Measurements from ENCODE around the gene ZNF629.

The ZNF629 gene

GRCh38 chr16:30771726-30772125 is 15.3 kb downstream of the ZNF629 start:
- DNase-seq (ENCODE audit: low read depth): no peak
- no peak for TF ChIP-seq CTCF (conservative IDR thresholded peaks at IDR 0.05; ENCODE audit: low read length)
- H3K4me3 ChIP-seq (ENCODE audit: low read length): no peak overlapping the region

- no peak for TF ChIP-seq CTCF (conservative IDR thresholded peaks at IDR 0.05; ENCODE audit: low read length)
- DNase-seq (ENCODE audit: low read depth): no peak
- no peak overlapping the region for H3K4me3 ChIP-seq (ENCODE audit: low read length)
Observed at GRCh38 chr16:30769379-30770089, 17.5 kb downstream of the ZNF629 start.

DNA sequence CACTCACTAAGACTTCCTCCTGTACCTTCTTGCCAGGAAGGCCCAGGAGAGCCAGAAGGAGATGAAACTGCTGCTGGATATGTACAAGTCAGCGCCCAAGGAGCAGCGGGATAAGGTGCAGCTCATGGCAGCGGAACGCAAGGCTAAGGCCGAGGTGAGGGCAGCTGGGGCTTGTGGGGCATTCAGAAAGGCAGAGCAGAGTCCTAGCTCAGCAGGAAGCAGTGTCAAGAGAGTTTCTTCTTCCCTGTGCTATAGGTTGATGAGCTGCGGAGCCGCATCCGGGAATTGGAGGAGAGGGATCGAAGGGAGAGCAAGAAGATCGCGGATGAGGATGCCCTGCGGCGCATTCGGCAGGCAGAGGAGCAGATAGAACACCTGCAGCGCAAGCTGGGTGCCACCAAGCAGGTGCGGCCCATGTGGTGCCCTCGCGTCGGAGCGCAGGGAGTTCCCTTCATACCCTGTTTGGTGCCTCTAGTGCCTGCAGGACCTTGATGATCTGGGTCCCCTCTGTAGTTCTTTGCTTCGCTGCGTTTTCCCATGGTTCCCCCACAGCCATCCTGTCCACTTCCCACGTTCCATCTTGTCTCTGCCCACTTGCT is 18.3 kb downstream of the ZNF629 start:
- H3K4me3 ChIP-seq (ENCODE audit: low read length): no peak overlapping the region
- TF ChIP-seq CTCF (conservative IDR thresholded peaks at IDR 0.05; ENCODE audit: low read length): no peak
- DNase-seq (ENCODE audit: low read depth): no peak

DNA sequence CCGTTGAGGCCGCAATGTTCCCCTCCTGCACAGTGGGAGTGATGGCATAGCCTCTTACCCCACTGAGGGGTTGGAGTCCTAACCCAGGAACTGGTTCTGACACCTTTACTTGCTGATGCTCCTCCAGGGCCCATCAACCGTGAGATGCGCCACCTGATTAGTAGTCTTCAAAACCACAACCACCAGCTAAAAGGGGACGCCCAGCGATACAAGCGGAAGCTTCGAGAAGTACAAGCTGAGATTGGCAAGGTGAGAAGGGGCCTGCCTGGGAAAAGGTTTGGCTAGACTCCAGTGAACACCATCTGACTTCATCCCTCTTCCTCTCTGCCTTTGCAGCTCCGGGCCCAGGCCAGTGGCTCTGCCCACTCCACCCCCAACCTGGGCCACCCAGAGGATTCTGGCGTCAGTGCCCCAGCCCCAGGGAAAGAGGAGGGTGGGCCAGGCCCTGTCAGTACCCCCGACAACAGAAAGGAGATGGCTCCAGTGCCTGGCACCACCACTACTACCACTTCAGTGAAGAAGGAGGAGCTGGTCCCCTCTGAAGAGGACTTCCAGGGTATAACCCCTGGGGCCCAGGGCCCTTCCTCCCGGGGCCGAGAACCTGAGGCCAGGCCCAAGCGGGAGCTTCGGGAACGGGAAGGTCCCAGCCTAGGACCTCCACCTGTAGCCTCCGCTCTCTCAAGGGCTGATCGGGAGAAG is 19.1 kb downstream of the ZNF629 start:
- H3K4me3 ChIP-seq (ENCODE audit: low read length): no peak overlapping the region
- DNase-seq (ENCODE audit: low read depth): no peak
- no peak for TF ChIP-seq CTCF (conservative IDR thresholded peaks at IDR 0.05; ENCODE audit: low read length)

DNA sequence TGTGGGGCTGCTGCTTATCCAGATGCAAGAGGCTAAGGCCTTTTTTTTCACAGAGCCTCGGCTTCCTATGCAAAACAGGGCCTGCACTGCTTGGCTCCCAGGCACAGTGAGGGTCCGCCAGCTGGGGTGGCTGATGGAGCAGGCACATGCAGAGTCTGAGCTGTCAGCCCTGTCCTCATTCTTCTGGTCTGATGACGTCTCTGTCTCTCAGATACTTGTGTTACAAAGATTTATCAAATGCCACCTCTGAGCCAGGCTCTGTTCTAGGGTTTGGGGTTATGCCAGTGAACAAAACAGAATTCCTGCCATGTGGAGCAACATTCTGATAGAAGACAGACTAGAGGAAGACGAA is 20.1 kb downstream of the ZNF629 start:
- DNase-seq (ENCODE audit: low read depth): no peak
- no peak overlapping the region for H3K4me3 ChIP-seq (ENCODE audit: low read length)
- TF ChIP-seq CTCF (conservative IDR thresholded peaks at IDR 0.05; ENCODE audit: low read length): no peak

DNA sequence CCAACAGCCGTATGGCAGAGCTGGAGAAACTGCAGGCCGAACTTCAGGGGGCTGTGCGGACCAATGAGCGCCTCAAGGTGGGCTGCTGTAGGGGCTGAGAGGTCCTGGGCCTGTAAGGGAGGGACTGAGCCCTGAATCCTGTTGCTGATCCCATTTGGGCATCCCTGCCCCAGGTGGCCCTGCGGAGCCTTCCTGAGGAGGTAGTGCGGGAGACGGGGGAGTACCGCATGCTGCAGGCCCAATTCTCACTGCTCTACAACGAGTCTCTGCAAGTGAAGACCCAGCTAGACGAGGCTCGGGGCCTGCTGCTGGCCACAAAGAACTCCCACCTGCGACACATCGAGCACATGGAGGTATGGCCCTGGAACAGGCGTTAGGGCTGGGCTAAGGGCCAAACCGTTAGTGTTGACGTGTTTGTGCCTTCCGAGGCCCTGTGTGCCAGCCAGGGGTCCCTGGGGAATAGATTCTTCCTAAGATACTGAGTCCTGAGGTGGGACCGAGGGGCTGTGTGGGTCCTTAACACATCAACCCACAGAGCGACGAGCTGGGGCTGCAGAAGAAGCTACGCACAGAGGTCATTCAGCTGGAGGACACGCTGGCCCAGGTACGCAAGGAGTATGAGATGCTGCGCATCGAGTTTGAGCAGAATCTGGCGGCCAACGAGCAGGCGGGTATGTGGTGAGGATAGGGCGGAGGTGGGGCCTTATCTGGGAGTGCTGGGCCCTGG is 20.6 kb downstream of the ZNF629 start:
- no peak for TF ChIP-seq CTCF (conservative IDR thresholded peaks at IDR 0.05; ENCODE audit: low read length)
- no peak for DNase-seq (ENCODE audit: low read depth)
- no peak overlapping the region for H3K4me3 ChIP-seq (ENCODE audit: low read length)
